ENCODE data around the gene FZR1.

The FZR1 gene

GRCh38 chr19:3531716-3532115, 25.6 kb downstream of the FZR1 start:
- no peak overlapping the region for H3K9ac ChIP-seq (ENCODE audit: low read depth, low read length)
- no peak overlapping the region for H3K4me3 ChIP-seq (ENCODE audit: low read length)
- no peak overlapping the region for H3K4me2 ChIP-seq (ENCODE audit: low read length)
- peaks cover 58% of the 10 kb centered on the region for H3K36me3 ChIP-seq (ENCODE audit: insufficient read depth, low read length)
- no peaks in the 10 kb centered on the region for H3K9me3 ChIP-seq (replicated peaks; ENCODE audit: low read length)
- H3K4me1 ChIP-seq (ENCODE audit: control insufficient read depth, insufficient read depth, low read length), result peaks cover 5% of the 10 kb centered on the region
- no peaks in the 10 kb centered on the region for H3K27me3 ChIP-seq (ENCODE audit: control insufficient read depth, insufficient read depth, low read length)

GRCh38 chr19:3532154-3532786, 26.2 kb downstream of the FZR1 start:
- Histone ChIP-seq H3K4me3 (ENCODE audit: low read length) (no peak overlapping the region), H3K9me3 (replicated peaks; ENCODE audit: low read length) (no peaks in the 10 kb centered on the region), H3K36me3 (ENCODE audit: insufficient read depth, low read length) (peaks cover 52% of the 10 kb centered on the region), H3K27me3 (ENCODE audit: control insufficient read depth, insufficient read depth, low read length) (no peaks in the 10 kb centered on the region), H3K4me2 (ENCODE audit: low read length) (no peak overlapping the region), H3K9ac (ENCODE audit: low read depth, low read length) (no peak overlapping the region), H3K4me1 (ENCODE audit: control insufficient read depth, insufficient read depth, low read length) (peaks cover 5% of the 10 kb centered on the region)

GRCh38 chr19:3533033-3533432, 26.9 kb downstream of the FZR1 start:
- no peak overlapping the region for H3K4me3 ChIP-seq (ENCODE audit: low read length)
- peaks cover 5% of the 10 kb centered on the region for H3K4me1 ChIP-seq (ENCODE audit: control insufficient read depth, insufficient read depth, low read length)
- no peak overlapping the region for H3K4me2 ChIP-seq (ENCODE audit: low read length)
- H3K36me3 ChIP-seq (ENCODE audit: insufficient read depth, low read length), result peaks cover 47% of the 10 kb centered on the region
- H3K9ac ChIP-seq (ENCODE audit: low read depth, low read length), result no peak overlapping the region
- H3K27me3 ChIP-seq (ENCODE audit: control insufficient read depth, insufficient read depth, low read length), result no peaks in the 10 kb centered on the region
- H3K9me3 ChIP-seq (replicated peaks; ENCODE audit: low read length), result no peaks in the 10 kb centered on the region

DNA sequence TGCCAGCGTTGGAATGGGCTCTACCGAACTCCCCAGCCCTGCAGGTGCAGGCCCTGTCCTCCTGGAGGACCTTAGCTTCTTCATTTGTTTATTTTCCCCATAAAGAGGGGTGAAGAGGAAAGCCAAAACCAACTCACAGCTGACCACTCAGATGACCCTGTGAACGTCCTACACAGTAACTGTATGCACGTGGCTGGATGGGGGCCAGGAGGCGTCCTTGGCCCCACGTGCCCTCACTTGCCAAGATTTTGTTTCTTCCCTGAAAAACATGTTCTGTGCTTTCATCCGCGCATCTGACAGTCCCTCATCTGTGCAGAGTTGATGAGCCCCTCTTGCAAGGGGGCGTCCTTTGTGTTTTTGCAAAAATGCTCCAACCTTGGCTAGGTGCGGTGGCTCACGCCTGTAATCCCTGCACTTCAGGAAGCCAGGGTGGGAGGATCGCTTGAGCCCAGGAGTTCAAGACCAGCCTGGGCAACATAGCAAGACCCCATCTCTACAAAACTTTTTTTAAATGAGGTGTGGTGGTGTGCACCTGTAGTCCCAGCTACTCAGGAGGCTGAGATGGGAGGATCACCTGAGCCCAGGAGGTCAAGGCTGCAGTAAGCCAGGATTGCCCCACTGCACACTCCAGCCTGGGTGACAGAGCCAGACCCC, 27.6 kb downstream of the FZR1 start:
- Histone ChIP-seq H3K4me3 (ENCODE audit: low read length) (no peak overlapping the region), H3K9me3 (replicated peaks; ENCODE audit: low read length) (no peaks in the 10 kb centered on the region), H3K27me3 (ENCODE audit: control insufficient read depth, insufficient read depth, low read length) (no peaks in the 10 kb centered on the region), H3K36me3 (ENCODE audit: insufficient read depth, low read length) (peaks cover 42% of the 10 kb centered on the region), H3K9ac (ENCODE audit: low read depth, low read length) (no peak overlapping the region), H3K4me1 (ENCODE audit: control insufficient read depth, insufficient read depth, low read length) (peaks cover 5% of the 10 kb centered on the region), H3K4me2 (ENCODE audit: low read length) (no peak overlapping the region)

DNA sequence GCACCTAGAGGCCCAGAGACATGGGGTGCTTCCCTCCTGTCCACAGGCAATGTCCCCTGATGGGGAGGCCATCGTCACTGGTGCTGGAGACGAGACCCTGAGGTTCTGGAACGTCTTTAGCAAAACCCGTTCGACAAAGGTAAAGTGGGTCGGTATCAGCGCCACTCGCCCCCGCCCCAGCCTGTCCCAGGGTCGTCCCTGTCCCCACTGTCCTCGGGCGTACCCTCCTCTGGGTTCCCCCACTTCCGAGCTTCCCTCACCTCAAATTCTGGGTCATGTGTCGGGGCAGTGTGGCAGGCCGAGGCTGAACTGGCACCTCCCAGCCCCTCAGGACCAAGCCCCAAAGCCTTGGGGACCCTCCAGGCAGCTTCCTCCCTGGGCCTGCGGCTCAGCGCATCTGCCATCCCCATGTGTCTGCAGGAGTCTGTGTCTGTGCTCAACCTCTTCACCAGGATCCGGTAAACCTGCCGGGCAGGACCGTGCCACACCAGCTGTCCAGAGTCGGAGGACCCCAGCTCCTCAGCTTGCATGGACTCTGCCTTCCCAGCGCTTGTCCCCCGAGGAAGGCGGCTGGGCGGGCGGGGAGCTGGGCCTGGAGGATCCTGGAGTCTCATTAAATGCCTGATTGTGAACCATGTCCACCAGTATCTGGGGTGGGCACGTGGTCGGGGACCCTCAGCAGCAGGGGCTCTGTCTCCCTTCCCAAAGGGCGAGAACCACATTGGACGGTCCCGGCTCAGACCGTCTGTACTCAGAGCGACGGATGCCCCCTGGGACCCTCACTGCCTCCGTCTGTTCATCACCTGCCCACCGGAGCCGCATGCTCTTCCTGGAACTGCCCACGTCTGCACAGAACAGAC, 28.5 kb downstream of the FZR1 start:
- Histone ChIP-seq H3K27me3 (ENCODE audit: control insufficient read depth, insufficient read depth, low read length) (no peaks in the 10 kb centered on the region), H3K4me1 (ENCODE audit: control insufficient read depth, insufficient read depth, low read length) (peaks cover 5% of the 10 kb centered on the region), H3K36me3 (ENCODE audit: insufficient read depth, low read length) (peaks cover 45% of the 10 kb centered on the region), H3K9ac (ENCODE audit: low read depth, low read length) (no peak overlapping the region), H3K4me3 (ENCODE audit: low read length) (no peak overlapping the region), H3K4me2 (ENCODE audit: low read length) (no peak overlapping the region), H3K9me3 (replicated peaks; ENCODE audit: low read length) (no peaks in the 10 kb centered on the region)

DNA sequence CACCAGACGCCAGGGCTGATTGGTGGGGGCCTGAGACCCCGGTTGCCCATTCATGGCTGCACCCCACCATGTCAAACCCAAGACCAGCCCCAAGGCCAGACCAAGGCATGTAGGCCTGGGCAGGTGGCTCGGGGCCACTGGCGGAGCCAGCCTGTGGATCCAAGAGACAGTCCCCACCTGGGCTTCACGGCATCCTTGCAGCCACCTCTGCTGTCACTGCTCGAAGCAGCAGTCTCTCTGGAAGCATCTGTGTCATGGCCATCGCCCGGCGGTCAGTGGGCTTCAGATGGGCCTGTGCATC, 29.1 kb downstream of the FZR1 start:
- Histone ChIP-seq H3K4me1 (ENCODE audit: control insufficient read depth, insufficient read depth, low read length) (peaks cover 5% of the 10 kb centered on the region), H3K36me3 (ENCODE audit: insufficient read depth, low read length) (peaks cover 48% of the 10 kb centered on the region), H3K9ac (ENCODE audit: low read depth, low read length) (no peak overlapping the region), H3K4me3 (ENCODE audit: low read length) (no peak overlapping the region), H3K4me2 (ENCODE audit: low read length) (no peak overlapping the region), H3K9me3 (replicated peaks; ENCODE audit: low read length) (no peaks in the 10 kb centered on the region), H3K27me3 (ENCODE audit: control insufficient read depth, insufficient read depth, low read length) (no peaks in the 10 kb centered on the region)

GRCh38 chr19:3535563-3535965, 29.5 kb downstream of the FZR1 start:
- Histone ChIP-seq H3K4me3 (ENCODE audit: low read length) (no peak overlapping the region), H3K27me3 (ENCODE audit: control insufficient read depth, insufficient read depth, low read length) (no peaks in the 10 kb centered on the region), H3K36me3 (ENCODE audit: insufficient read depth, low read length) (peaks cover 48% of the 10 kb centered on the region), H3K4me2 (ENCODE audit: low read length) (no peak overlapping the region), H3K4me1 (ENCODE audit: control insufficient read depth, insufficient read depth, low read length) (peaks cover 5% of the 10 kb centered on the region), H3K9ac (ENCODE audit: low read depth, low read length) (no peak overlapping the region), H3K9me3 (replicated peaks; ENCODE audit: low read length) (no peaks in the 10 kb centered on the region)

DNA sequence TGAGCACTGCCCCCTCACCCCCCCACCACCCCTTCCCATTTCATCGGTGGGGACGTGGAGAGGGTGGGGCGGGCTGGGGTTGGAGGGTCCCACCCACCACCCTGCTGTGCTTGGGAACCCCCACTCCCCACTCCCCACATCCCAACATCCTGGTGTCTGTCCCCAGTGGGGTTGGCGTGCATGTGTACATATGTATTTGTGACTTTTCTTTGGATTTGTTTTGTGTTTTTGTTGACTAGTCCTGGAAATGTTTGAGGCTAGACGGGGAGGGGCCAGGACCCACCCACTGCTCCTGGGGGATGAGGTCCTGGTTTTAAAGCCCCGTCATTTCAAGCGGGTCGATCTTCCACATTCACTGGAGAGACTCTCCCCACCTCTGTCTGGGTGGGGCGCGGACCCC, 29.9 kb downstream of the FZR1 start:
- no peak overlapping the region for H3K4me3 ChIP-seq (ENCODE audit: low read length)
- H3K4me1 ChIP-seq (ENCODE audit: control insufficient read depth, insufficient read depth, low read length), result peaks cover 5% of the 10 kb centered on the region
- no peaks in the 10 kb centered on the region for H3K27me3 ChIP-seq (ENCODE audit: control insufficient read depth, insufficient read depth, low read length)
- H3K36me3 ChIP-seq (ENCODE audit: insufficient read depth, low read length), result peaks cover 43% of the 10 kb centered on the region
- H3K9me3 ChIP-seq (replicated peaks; ENCODE audit: low read length), result no peaks in the 10 kb centered on the region
- H3K4me2 ChIP-seq (ENCODE audit: low read length), result no peak overlapping the region
- no peak overlapping the region for H3K9ac ChIP-seq (ENCODE audit: low read depth, low read length)

GRCh38 chr19:3536429-3537100, 30.5 kb downstream of the FZR1 start:
- Histone ChIP-seq H3K36me3 (ENCODE audit: insufficient read depth, low read length) (peaks cover 38% of the 10 kb centered on the region), H3K27me3 (ENCODE audit: control insufficient read depth, insufficient read depth, low read length) (no peaks in the 10 kb centered on the region), H3K9ac (ENCODE audit: low read depth, low read length) (no peak overlapping the region), H3K4me2 (ENCODE audit: low read length) (no peak overlapping the region), H3K4me1 (ENCODE audit: control insufficient read depth, insufficient read depth, low read length) (peaks cover 5% of the 10 kb centered on the region), H3K9me3 (replicated peaks; ENCODE audit: low read length) (no peaks in the 10 kb centered on the region), H3K4me3 (ENCODE audit: low read length) (no peak overlapping the region)

- Histone ChIP-seq H3K4me3 (ENCODE audit: low read length) (no peak overlapping the region), H3K36me3 (ENCODE audit: insufficient read depth, low read length) (peaks cover 37% of the 10 kb centered on the region), H3K9ac (ENCODE audit: low read depth, low read length) (no peak overlapping the region), H3K9me3 (replicated peaks; ENCODE audit: low read length) (no peaks in the 10 kb centered on the region), H3K27me3 (ENCODE audit: control insufficient read depth, insufficient read depth, low read length) (no peaks in the 10 kb centered on the region), H3K4me1 (ENCODE audit: control insufficient read depth, insufficient read depth, low read length) (peaks cover 5% of the 10 kb centered on the region), H3K4me2 (ENCODE audit: low read length) (no peak overlapping the region)
These were observed 31.0 kb downstream of the FZR1 start for GRCh38 chr19:3537101-3537437.

DNA sequence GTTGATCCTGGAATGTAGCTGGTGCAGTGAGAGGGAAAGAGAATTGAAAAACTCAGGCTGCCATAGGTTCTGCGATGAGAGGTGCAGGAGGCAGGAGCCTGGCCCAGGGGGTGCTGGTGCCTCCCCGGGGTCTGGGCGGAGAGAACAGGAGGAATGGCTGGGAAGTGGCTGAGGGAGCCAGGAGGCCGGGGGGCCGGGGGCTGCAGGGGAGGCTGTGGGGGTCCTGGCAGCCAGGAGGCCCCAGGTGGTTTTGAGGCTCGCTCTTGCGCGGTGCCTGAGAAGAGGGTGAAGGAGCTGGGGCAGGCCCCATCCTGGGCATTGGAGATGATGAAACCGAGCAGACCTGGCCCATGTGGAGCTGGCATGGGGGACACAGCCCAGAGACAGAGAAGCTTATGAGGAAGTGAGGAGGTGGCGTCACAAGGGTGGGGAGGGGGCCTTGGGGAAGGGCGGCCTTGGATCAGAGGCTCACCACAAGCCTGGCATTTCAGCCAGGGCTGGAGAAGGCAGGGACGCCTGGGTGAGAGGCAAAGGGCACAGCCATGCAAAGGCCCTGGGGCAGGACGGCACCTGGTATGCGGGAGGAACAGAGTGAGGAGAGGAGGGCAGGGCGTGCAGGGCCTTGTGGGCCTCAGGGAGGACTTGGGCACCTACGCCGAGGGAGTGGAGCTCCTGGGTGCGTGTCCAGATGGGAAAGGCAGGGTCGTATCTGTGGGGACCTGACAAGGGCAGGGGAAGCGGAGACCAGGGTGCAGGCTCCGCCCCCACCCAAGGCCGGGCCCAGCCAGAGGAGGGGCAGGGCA, 31.5 kb downstream of the FZR1 start:
- Histone ChIP-seq H3K4me1 (ENCODE audit: control insufficient read depth, insufficient read depth, low read length) (peaks cover 5% of the 10 kb centered on the region), H3K9ac (ENCODE audit: low read depth, low read length) (no peak overlapping the region), H3K4me2 (ENCODE audit: low read length) (no peak overlapping the region), H3K27me3 (ENCODE audit: control insufficient read depth, insufficient read depth, low read length) (no peaks in the 10 kb centered on the region), H3K36me3 (ENCODE audit: insufficient read depth, low read length) (peaks cover 33% of the 10 kb centered on the region), H3K4me3 (ENCODE audit: low read length) (no peak overlapping the region), H3K9me3 (replicated peaks; ENCODE audit: low read length) (no peaks in the 10 kb centered on the region)
